HCT116 (cell line): ENCODE measurements around the gene AZIN2. TPM values are rescaled to one million over a fixed set of nuclear protein-coding genes. Genes with fewer than 3 reads are reported as not detected.

Source experiments
- ATAC-seq: fragments of 200-7000 bp; cut with Tn5 transposase; 2 replicates; pipeline ENCODE4 v1.9.1; 2020; ENCODE audit warnings: mild to moderate bottlenecking, moderate library complexity
- BruUV-seq: library from RNA; stranded (reverse); fragments of 400-500 nt; replicated peaks from 2 replicates; lab custom pipeline; 2021; lab: Mats Ljungman, UMichigan
- CTCF ChIA-PET: fragments of 300-600 bp; sonication (Branson Sonifier 250); formaldehyde crosslinking; loops from one replicate; lab custom pipeline; 2021; ENCODE audit warnings: antibody characterized with exemption; lab: Charles Lee
- POLR2A ChIA-PET: fragments of 300-600, 350-600 bp; sonication (Branson Sonifier 250); formaldehyde crosslinking; loops from one replicate; lab custom pipeline; 2021; ENCODE audit warnings: antibody characterized with exemption; lab: Charles Lee
- RAD21 ChIA-PET, 2 experiments: fragments of 300-600 bp; sonication (Branson Sonifier 250); formaldehyde crosslinking; loops; one replicate each; lab custom pipeline; 2023; ENCODE audit warnings: low total read pairs in 2 of 2; ENCODE audit not compliant: uncharacterized antibody in 2 of 2, unreplicated experiment in 2 of 2, low non-redundant PET in 1 of 2; lab: Charles Lee
- DNase-seq: peaks from one replicate; pipeline ENCODE4 v3.0.0-alpha.2; 2010; ENCODE audit warnings: low read depth, low spot score
- H2AFZ ChIP-seq: fragments of 200-600 bp; shearing (Covaris generic), sonication (generic); 2 replicates; pipeline ENCODE4 v1.6.1; 2017; ENCODE audit warnings: low read depth, mixed run types, mixed read lengths, antibody characterized with exemption, low read length; ENCODE audit not compliant: poor library complexity, severe bottlenecking
- H3K27ac ChIP-seq: 2 replicates; pipeline ENCODE4 v1.5.1; 2012; ENCODE audit warnings: low read depth, low read length
- H3K27me3 ChIP-seq: fragments of 200-600 bp; sonication (generic); 2 replicates; pipeline ENCODE4 v1.6.1; 2016; ENCODE audit warnings: mixed run types, low read length, mixed read lengths; ENCODE audit not compliant: insufficient read depth
- H3K36me3 ChIP-seq, 2 experiments: fragments of 200-500 bp in 1 of 2; fragments of 200-600 bp in 1 of 2; sonication (Bioruptor generic) in 1 of 2; sonication (generic) in 1 of 2; 2 replicates each; pipeline versions ENCODE4 v1.5.1 to v1.6.1; 2014 to 2016; ENCODE audit warnings: low read length in 2 of 2, inconsistent platforms in 1 of 2, mixed read lengths in 1 of 2, mixed run types in 1 of 2; ENCODE audit not compliant: insufficient read depth in 2 of 2, control insufficient read depth in 1 of 2
- H3K4me1 ChIP-seq, 2 experiments: fragments of 200-600 bp in 1 of 2; sonication (generic) in 1 of 2; 2 replicates each; pipeline versions ENCODE4 v1.5.1 to v1.6.1; 2012 to 2017; ENCODE audit warnings: low read length in 2 of 2, inconsistent platforms in 1 of 2, mild to moderate bottlenecking in 1 of 2, mixed read lengths in 1 of 2, mixed run types in 1 of 2, moderate library complexity in 1 of 2; ENCODE audit not compliant: insufficient read depth in 2 of 2, control insufficient read depth in 1 of 2
- H3K4me2 ChIP-seq: fragments of 200-600 bp; sonication (generic); 2 replicates; pipeline ENCODE4 v1.6.1; 2017; ENCODE audit warnings: mixed run types, low read length, mixed read lengths
- H3K4me3 ChIP-seq, 2 experiments: fragments of 200-600 bp in 1 of 2; sonication (generic) in 1 of 2; replicated peaks in 1 of 2; 2 replicates each; pipeline ENCODE4 v1.5.1; 2011 to 2016; ENCODE audit warnings: low read length in 2 of 2, control low read depth in 1 of 2, low read depth in 1 of 2, mild to moderate bottlenecking in 1 of 2, mixed read lengths in 1 of 2, mixed run types in 1 of 2
- H3K79me2 ChIP-seq: fragments of 200-600 bp; sonication (generic); 2 replicates; pipeline ENCODE4 v1.6.1; 2017; ENCODE audit warnings: mild to moderate bottlenecking, mixed run types, low read length, moderate library complexity, mixed read lengths; ENCODE audit not compliant: insufficient read depth
- H3K9ac ChIP-seq: fragments of 200-600 bp; sonication (generic); 2 replicates; pipeline ENCODE4 v1.6.1; 2016; ENCODE audit warnings: low read length, mixed read lengths
- H3K9me2 ChIP-seq: fragments of 200-600 bp; sonication (generic), shearing (Covaris generic); 2 replicates; pipeline ENCODE4 v1.6.1; 2017; ENCODE audit warnings: mixed run types, mild to moderate bottlenecking, moderate library complexity; ENCODE audit not compliant: insufficient read depth
- H3K9me3 ChIP-seq, 2 experiments: fragments of 200-500 bp in 1 of 2; fragments of 200-600 bp in 1 of 2; sonication (Bioruptor generic) in 1 of 2; sonication (generic) in 1 of 2; 2 replicates each; pipeline ENCODE4 v1.6.1; 2014 to 2017; ENCODE audit warnings: low read length in 2 of 2, mixed read lengths in 2 of 2, inconsistent platforms in 1 of 2, low read depth in 1 of 2, mild to moderate bottlenecking in 1 of 2, mixed run types in 1 of 2, moderate library complexity in 1 of 2; ENCODE audit not compliant: control insufficient read depth in 1 of 2, insufficient read depth in 1 of 2
- H4K20me1 ChIP-seq: fragments of 200-600 bp; sonication (generic), shearing (Covaris generic); 2 replicates; pipeline ENCODE4 v1.6.1; 2017; ENCODE audit warnings: mixed run types, mild to moderate bottlenecking, moderate library complexity; ENCODE audit not compliant: insufficient read depth
- CBX3 ChIP-seq: IDR thresholded peaks from 2 replicates; pipeline ENCODE4 v1.6.1; 2012; ENCODE audit warnings: low read depth
- CEBPB ChIP-seq: IDR thresholded peaks from 2 replicates; pipeline ENCODE4 v1.6.1; 2012; ENCODE audit warnings: low read depth
- ELF1 ChIP-seq: IDR thresholded peaks from 2 replicates; pipeline ENCODE4 v1.6.1; 2012; ENCODE audit warnings: low read depth, borderline replicate concordance
- EZH2 ChIP-seq: fragments of 200-600 bp; sonication (generic); IDR thresholded peaks from 2 replicates; pipeline ENCODE4 v1.6.1; 2017; ENCODE audit warnings: antibody characterized with exemption, mixed run types
- FOSL1 ChIP-seq: IDR thresholded peaks from 2 replicates; pipeline ENCODE4 v1.6.1; 2012; ENCODE audit warnings: low read depth
- JUND ChIP-seq: IDR thresholded peaks from 2 replicates; pipeline ENCODE4 v1.6.1; 2012
- POLR2A ChIP-seq: IDR thresholded peaks from 2 replicates; pipeline ENCODE4 v1.7.0; 2011; ENCODE audit warnings: borderline replicate concordance; ENCODE audit not compliant: insufficient read depth, insufficient read length; ENCODE audit errors: extremely low read depth
- POLR2AphosphoS5 ChIP-seq: IDR thresholded peaks from 2 replicates; pipeline ENCODE4 v1.6.1; 2011; ENCODE audit warnings: mild to moderate bottlenecking, low read depth, low read length, moderate library complexity
- RAD21 ChIP-seq: IDR thresholded peaks from 2 replicates; pipeline ENCODE4 v1.6.1; 2012; ENCODE audit warnings: low read depth, mild to moderate bottlenecking
- SIN3A ChIP-seq: IDR thresholded peaks from 2 replicates; pipeline ENCODE4 v1.6.1; 2012; ENCODE audit warnings: low read depth
- SP1 ChIP-seq: IDR thresholded peaks from 2 replicates; pipeline ENCODE4 v1.6.1; 2012; ENCODE audit warnings: low read depth
- SRF ChIP-seq: IDR thresholded peaks from 2 replicates; pipeline ENCODE4 v1.6.1; 2012; ENCODE audit warnings: low read depth
- TCF7L2 ChIP-seq: IDR thresholded peaks from 2 replicates; pipeline ENCODE4 v1.7.0; 2011; ENCODE audit warnings: borderline replicate concordance, inconsistent platforms; ENCODE audit not compliant: insufficient read depth, insufficient read length; ENCODE audit errors: extremely low read depth
- YY1 ChIP-seq: IDR thresholded peaks from 2 replicates; pipeline ENCODE4 v1.6.1; 2011; ENCODE audit warnings: low read length, low read depth, moderate library complexity, mild to moderate bottlenecking; ENCODE audit not compliant: insufficient replicate concordance; ENCODE audit errors: extremely low read depth
- ZFX ChIP-seq: fragments of 450-650 bp; IDR thresholded peaks from 2 replicates; pipeline ENCODE4 v1.6.1; 2017
- ZNF274 ChIP-seq: fragments of 200-500 bp; sonication (Bioruptor generic); IDR thresholded peaks from 2 replicates; pipeline ENCODE4 v1.6.1; 2014; ENCODE audit warnings: mild to moderate bottlenecking, low read depth, low read length, inconsistent platforms
- intact Hi-C: fragments of 100-400 bp; cut with micrococcal nuclease; formaldehyde crosslinking; loops from 2 replicates; pipeline ENCODE4 v1.10.0; 2022
- total RNA-seq: library from RNA; stranded (reverse); gene quantifications from one replicate; pipeline ENCODE4 v1.2.1, GENCODE V29; 2021; ENCODE audit not compliant: unreplicated experiment
- TF ChIP-seq, protein P1 (sequence below): IDR thresholded peaks from 2 replicates; pipeline ENCODE4 v1.6.1; 2012
- TF ChIP-seq, protein P2 (sequence below): IDR thresholded peaks from 2 replicates; pipeline ENCODE4 v1.6.1; 2012
- TF ChIP-seq, protein P3 (sequence below): IDR thresholded peaks from 2 replicates; pipeline ENCODE4 v1.6.1; 2011; ENCODE audit warnings: mild to moderate bottlenecking, low read length, moderate library complexity; ENCODE audit not compliant: insufficient replicate concordance; ENCODE audit errors: extremely low read depth
- TF ChIP-seq, protein P4 (sequence below), 3 experiments: fragments of 200-600 bp in 1 of 3; sonication (generic) in 1 of 3; IDR thresholded peaks in 2 of 3; conservative IDR thresholded peaks in 1 of 3; 2 replicates each; pipeline ENCODE4 v1.5.1; 2012 to 2017; ENCODE audit warnings: low read depth in 2 of 3, low read length in 2 of 3, antibody characterized with exemption in 1 of 3, borderline replicate concordance in 1 of 3, control low read depth in 1 of 3, mild to moderate bottlenecking in 1 of 3, mixed read lengths in 1 of 3, mixed run types in 1 of 3, moderate library complexity in 1 of 3; ENCODE audit not compliant: insufficient read depth in 1 of 3

Gene AZIN2
- total RNA-seq, 1 experiment from 2014 or later = 7.8 TPM

DNA sequence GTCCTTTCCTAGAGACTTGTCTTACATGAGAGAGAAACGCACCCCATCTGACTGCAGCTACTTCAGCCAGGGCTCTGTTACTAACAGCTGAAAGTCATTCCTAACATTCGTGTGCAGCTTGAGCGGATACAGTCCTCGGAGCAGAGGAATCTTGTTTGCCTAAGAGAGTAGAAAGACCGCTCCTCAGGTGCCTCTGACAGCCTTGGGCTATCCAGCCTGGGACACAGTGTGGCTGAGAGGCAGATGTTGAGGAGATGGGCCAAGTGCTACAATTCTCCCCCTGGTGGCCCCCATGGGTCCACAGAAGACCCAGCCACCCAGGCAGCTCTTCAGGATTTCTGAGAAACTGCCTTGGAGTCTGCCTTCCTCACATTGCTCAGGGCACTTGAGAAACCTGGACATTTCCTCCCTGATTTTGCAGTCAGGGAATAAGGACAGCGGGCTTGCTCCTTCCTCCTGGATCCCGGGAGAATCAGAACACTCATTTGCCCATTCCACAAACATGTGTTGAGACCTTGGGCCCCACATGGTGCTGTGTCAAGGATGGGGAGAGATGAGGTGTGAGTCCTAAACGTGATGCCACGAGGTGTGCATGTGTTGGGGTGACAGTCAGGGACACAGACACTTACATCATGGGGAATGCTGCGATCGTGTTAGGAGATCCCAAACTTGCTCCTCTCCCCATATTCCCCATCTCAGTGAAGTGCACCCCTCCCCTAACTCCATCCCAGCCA, 87.8 kb downstream of the AZIN2 start:
- Histone ChIP-seq H3K9me2 (no peaks in the 10 kb centered on the region), H2AFZ (no peak overlapping the region), H3K9ac (no peak overlapping the region), H3K79me2 (no peaks in the 10 kb centered on the region), H3K4me1 (peaks cover 0 to 11% of the 10 kb centered on the region in 2 experiments; a peak in 1 of 4 replicates), H4K20me1 (no peaks in the 10 kb centered on the region), H3K27me3 (no peaks in the 10 kb centered on the region), H3K4me3 (no peak overlapping the region), H3K9me3 (no peaks in the 10 kb centered on the region), H3K27ac (no peak overlapping the region), H3K4me2 (no peak overlapping the region), H3K36me3 (no peaks in the 10 kb centered on the region)
- ATAC-seq (no peak), DNase-seq (no peak)
- BruUV-seq = no TSS peak
- intact Hi-C loops = no loop called here
- TF ChIP-seq, protein P1, sequence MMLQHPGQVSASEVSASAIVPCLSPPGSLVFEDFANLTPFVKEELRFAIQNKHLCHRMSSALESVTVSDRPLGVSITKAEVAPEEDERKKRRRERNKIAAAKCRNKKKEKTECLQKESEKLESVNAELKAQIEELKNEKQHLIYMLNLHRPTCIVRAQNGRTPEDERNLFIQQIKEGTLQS = no peak
- TF ChIP-seq POLR2AphosphoS5 (no peak), FOSL1 (no peak), TCF7L2 (no peak), SRF (no peak), CBX3 (no peak), ZFX (no peak), SP1 (no peak), JUND (no peak), YY1 (no peak), RAD21 (no peak), ELF1 (no peak), EZH2 (no peak), ZNF274 (no peak), CEBPB (no peak), SIN3A (no peak), POLR2A (no peak)
- TF ChIP-seq, protein P2, sequence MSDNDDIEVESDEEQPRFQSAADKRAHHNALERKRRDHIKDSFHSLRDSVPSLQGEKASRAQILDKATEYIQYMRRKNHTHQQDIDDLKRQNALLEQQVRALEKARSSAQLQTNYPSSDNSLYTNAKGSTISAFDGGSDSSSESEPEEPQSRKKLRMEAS = no peak
- TF ChIP-seq, protein P3, sequence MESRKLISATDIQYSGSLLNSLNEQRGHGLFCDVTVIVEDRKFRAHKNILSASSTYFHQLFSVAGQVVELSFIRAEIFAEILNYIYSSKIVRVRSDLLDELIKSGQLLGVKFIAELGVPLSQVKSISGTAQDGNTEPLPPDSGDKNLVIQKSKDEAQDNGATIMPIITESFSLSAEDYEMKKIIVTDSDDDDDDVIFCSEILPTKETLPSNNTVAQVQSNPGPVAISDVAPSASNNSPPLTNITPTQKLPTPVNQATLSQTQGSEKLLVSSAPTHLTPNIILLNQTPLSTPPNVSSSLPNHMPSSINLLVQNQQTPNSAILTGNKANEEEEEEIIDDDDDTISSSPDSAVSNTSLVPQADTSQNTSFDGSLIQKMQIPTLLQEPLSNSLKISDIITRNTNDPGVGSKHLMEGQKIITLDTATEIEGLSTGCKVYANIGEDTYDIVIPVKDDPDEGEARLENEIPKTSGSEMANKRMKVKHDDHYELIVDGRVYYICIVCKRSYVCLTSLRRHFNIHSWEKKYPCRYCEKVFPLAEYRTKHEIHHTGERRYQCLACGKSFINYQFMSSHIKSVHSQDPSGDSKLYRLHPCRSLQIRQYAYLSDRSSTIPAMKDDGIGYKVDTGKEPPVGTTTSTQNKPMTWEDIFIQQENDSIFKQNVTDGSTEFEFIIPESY = no peak
- TF ChIP-seq, protein P4, sequence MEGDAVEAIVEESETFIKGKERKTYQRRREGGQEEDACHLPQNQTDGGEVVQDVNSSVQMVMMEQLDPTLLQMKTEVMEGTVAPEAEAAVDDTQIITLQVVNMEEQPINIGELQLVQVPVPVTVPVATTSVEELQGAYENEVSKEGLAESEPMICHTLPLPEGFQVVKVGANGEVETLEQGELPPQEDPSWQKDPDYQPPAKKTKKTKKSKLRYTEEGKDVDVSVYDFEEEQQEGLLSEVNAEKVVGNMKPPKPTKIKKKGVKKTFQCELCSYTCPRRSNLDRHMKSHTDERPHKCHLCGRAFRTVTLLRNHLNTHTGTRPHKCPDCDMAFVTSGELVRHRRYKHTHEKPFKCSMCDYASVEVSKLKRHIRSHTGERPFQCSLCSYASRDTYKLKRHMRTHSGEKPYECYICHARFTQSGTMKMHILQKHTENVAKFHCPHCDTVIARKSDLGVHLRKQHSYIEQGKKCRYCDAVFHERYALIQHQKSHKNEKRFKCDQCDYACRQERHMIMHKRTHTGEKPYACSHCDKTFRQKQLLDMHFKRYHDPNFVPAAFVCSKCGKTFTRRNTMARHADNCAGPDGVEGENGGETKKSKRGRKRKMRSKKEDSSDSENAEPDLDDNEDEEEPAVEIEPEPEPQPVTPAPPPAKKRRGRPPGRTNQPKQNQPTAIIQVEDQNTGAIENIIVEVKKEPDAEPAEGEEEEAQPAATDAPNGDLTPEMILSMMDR (IDR thresholded peaks at IDR 0.05 in 2 of 3, conservative IDR thresholded peaks at IDR 0.05 in 1 of 3; ENCODE audit: borderline replicate concordance in 1 of 3, insufficient read depth in 1 of 3, low read depth in 2 of 3, low read length in 2 of 3) = no peak
- POLR2A ChIA-PET = no interaction called here
- CTCF ChIA-PET = interaction anchor here (0.9 kb wide), 1 partner anchor 126 kb away, joined by 3 read pairs; no protein-coding TSS in a partner anchor
- RAD21 ChIA-PET = no interaction called here
